Skin epidermis (tissue), 12 donors: ENCODE results near the gene SFRP4.

ENCODE experiments used
- H3K27ac ChIP-seq, 21 experiments: fragments of 200-600 bp; sonication (generic) in 11 of 21; one replicate each; pipeline ENCODE4 v1.5.0; 2020; ENCODE audit warnings: mild to moderate bottlenecking in 3 of 21, inconsistent platforms in 2 of 21, moderate library complexity in 2 of 21
- H3K4me3 ChIP-seq, 7 experiments: fragments of 200-600 bp; sonication (generic) in 2 of 7; one replicate each; pipeline ENCODE4 v1.5.0; 2020; ENCODE audit warnings: inconsistent platforms in 2 of 7, mild to moderate bottlenecking in 2 of 7, moderate library complexity in 1 of 7

Gene SFRP4

GRCh38 chr7:37927773-37928444 lies 11.3 kb upstream of the SFRP4 start:
- Histone ChIP-seq H3K4me3 (no peak overlapping the region), H3K27ac (no peak overlapping the region)

GRCh38 chr7:37925620-37926019 lies 9.0 kb upstream of the SFRP4 start:
- no peak overlapping the region for H3K4me3 ChIP-seq
- H3K27ac ChIP-seq: no peak overlapping the region

- no peak overlapping the region for H3K4me3 ChIP-seq
- H3K27ac ChIP-seq: no peak overlapping the region
These were observed 7.9 kb upstream of the SFRP4 start for GRCh38 chr7:37924491-37925041.

- H3K4me3 ChIP-seq: no peak overlapping the region
- H3K27ac ChIP-seq: no peak overlapping the region
These were observed 7.4 kb upstream of the SFRP4 start for GRCh38 chr7:37923996-37924395.

GRCh38 chr7:37921876-37922275 lies 5.3 kb upstream of the SFRP4 start:
- Histone ChIP-seq H3K4me3 (no peak overlapping the region), H3K27ac (no peak overlapping the region)

GRCh38 chr7:37920849-37921805 lies 4.5 kb upstream of the SFRP4 start:
- H3K4me3 ChIP-seq: peak overlapping the region; percentile 29 to 49 (median 42)

GRCh38 chr7:37920305-37920848 lies 3.8 kb upstream of the SFRP4 start, which contains the start of gene EPDR1:
Gene EPDR1, plus strand, starts transcription at chr7:37920640. Its CDS starts 300 bp downstream, at chr7:37920940.
- H3K4me3 ChIP-seq: peak within 1 kb of the TSS; percentile 29 to 49 (median 42)
- peak within 1 kb of the TSS in 12 of 21 experiments; percentile 6 to 76 (median 54) for H3K27ac ChIP-seq

More at GRCh38 chr7:37920849-37921805, 4.5 kb upstream of the SFRP4 start:
- peak overlapping the region in 12 of 21 experiments; percentile 6 to 76 (median 54) for H3K27ac ChIP-seq

GRCh38 chr7:37918526-37918925 lies 1.9 kb upstream of the SFRP4 start:
- Histone ChIP-seq H3K27ac (no peak overlapping the region), H3K4me3 (no peak overlapping the region)

GRCh38 chr7:37916017-37916672 lies 472 bp downstream of the SFRP4 start:
- H3K27ac ChIP-seq: no peak overlapping the region
- peak overlapping the region; percentile 12 to 31 (median 20) for H3K4me3 ChIP-seq

GRCh38 chr7:37915438-37915837 lies 1.2 kb downstream of the SFRP4 start:
- Histone ChIP-seq H3K27ac (no peak overlapping the region), H3K4me3 (no peak overlapping the region)

GRCh38 chr7:37912756-37913155 lies 3.9 kb downstream of the SFRP4 start:
- no peak overlapping the region for H3K27ac ChIP-seq
- H3K4me3 ChIP-seq: no peak overlapping the region

- H3K27ac ChIP-seq: no peak overlapping the region
- no peak overlapping the region for H3K4me3 ChIP-seq
These were observed 8.3 kb downstream of the SFRP4 start for GRCh38 chr7:37908221-37908788.

- no peak overlapping the region for H3K27ac ChIP-seq
- no peak overlapping the region for H3K4me3 ChIP-seq
These were observed 14.6 kb downstream of the SFRP4 start for GRCh38 chr7:37901890-37902524.

GRCh38 chr7:37901236-37901827 lies 15.3 kb downstream of the SFRP4 start:
- Histone ChIP-seq H3K27ac (no peak overlapping the region), H3K4me3 (no peak overlapping the region)

- Histone ChIP-seq H3K27ac (no peak overlapping the region), H3K4me3 (no peak overlapping the region)
These were observed 16.8 kb downstream of the SFRP4 start for GRCh38 chr7:37899712-37900247.

- no peak overlapping the region for H3K27ac ChIP-seq
- no peak overlapping the region for H3K4me3 ChIP-seq
These were observed 21.9 kb downstream of the SFRP4 start for GRCh38 chr7:37894671-37895070.

- Histone ChIP-seq H3K27ac (no peak overlapping the region), H3K4me3 (no peak overlapping the region)
These were observed 23.3 kb downstream of the SFRP4 start for GRCh38 chr7:37893359-37893758.

- no peak overlapping the region for H3K4me3 ChIP-seq
- no peak overlapping the region for H3K27ac ChIP-seq
These were observed 34.5 kb downstream of the SFRP4 start for GRCh38 chr7:37882086-37882485.
